ELR (cell line): ENCODE measurements around the gene NCBP1.

Source experiments
- DNase-seq: peaks from one replicate; pipeline ENCODE4 v3.0.0-alpha.2; 2015; ENCODE audit warnings: low read depth

The NCBP1 gene

GRCh38 chr9:97714435-97714834 lies 80.8 kb downstream of the NCBP1 start:
- peak; percentile 94 for DNase-seq

- DNase-seq, result no peak
Observed at GRCh38 chr9:97717866-97718265, 84.2 kb downstream of the NCBP1 start.

- no peak for DNase-seq
Observed at GRCh38 chr9:97721396-97721795, 87.8 kb downstream of the NCBP1 start.

GRCh38 chr9:97722331-97722730 lies 88.7 kb downstream of the NCBP1 start:
- DNase-seq, result no peak
